Cerebellar cortex (tissue), 1 donor: ENCODE measurements around the gene LPO.

Experiments used
- DNase-seq: peaks from one replicate; pipeline ENCODE4 v3.0.0-alpha.2; 2015; ENCODE audit warnings: low spot score

The LPO gene

GRCh38 chr17:58229384-58229783, 9.0 kb upstream of the LPO start:
- DNase-seq, result no peak

GRCh38 chr17:58229881-58230280, 8.5 kb upstream of the LPO start:
- DNase-seq, result no peak

- DNase-seq, result no peak
These were observed 6.7 kb upstream of the LPO start for GRCh38 chr17:58231641-58232040.

GRCh38 chr17:58232707-58233156, 5.7 kb upstream of the LPO start:
- no peak for DNase-seq

- DNase-seq, result no peak
These were observed 4.8 kb upstream of the LPO start for GRCh38 chr17:58233543-58233942.

GRCh38 chr17:58234512-58234911, 3.9 kb upstream of the LPO start:
- DNase-seq, result no peak

- no peak for DNase-seq
These were observed 2.6 kb upstream of the LPO start for GRCh38 chr17:58235821-58236220.

GRCh38 chr17:58236394-58236793, 2.0 kb upstream of the LPO start:
- no peak for DNase-seq

GRCh38 chr17:58239987-58240386, 1.6 kb downstream of the LPO start:
- no peak for DNase-seq

- no peak for DNase-seq
These were observed 3.9 kb downstream of the LPO start for GRCh38 chr17:58242171-58242784.

- no peak for DNase-seq
These were observed 6.6 kb downstream of the LPO start for GRCh38 chr17:58244963-58245362.

- DNase-seq, result no peak
These were observed 7.2 kb downstream of the LPO start for GRCh38 chr17:58245428-58246103.

GRCh38 chr17:58246104-58246740, 7.8 kb downstream of the LPO start:
- DNase-seq, result no peak

GRCh38 chr17:58246781-58247180, 8.4 kb downstream of the LPO start:
- no peak for DNase-seq

GRCh38 chr17:58247511-58248363, 9.4 kb downstream of the LPO start:
- DNase-seq, result no peak

- DNase-seq, result peak; percentile 13
These were observed 10.5 kb downstream of the LPO start for GRCh38 chr17:58248955-58249269.

- DNase-seq, result peak; percentile 72
These were observed 11.1 kb downstream of the LPO start for GRCh38 chr17:58249270-58250133.

GRCh38 chr17:58250344-58251011, 12.1 kb downstream of the LPO start:
- DNase-seq, result no peak

- no peak for DNase-seq
These were observed 13.8 kb downstream of the LPO start for GRCh38 chr17:58252141-58252540.

- no peak for DNase-seq
These were observed 14.7 kb downstream of the LPO start for GRCh38 chr17:58253082-58253481.

GRCh38 chr17:58254803-58255202, 16.4 kb downstream of the LPO start:
- DNase-seq, result no peak
